GM19043 (cell line): ENCODE results near the gene SLC25A19.
"Not testable (repeated sequence)": the region's sequence is repeated elsewhere in the genome, so short reads cannot be mapped to it uniquely, and the experiment has no call there.

Experiments used
- ATAC-seq: cut with Tn5 transposase; IDR thresholded peaks from one replicate; pipeline ENCODE4 v1.9.1; 2021; ENCODE audit warnings: low read depth; ENCODE audit not compliant: unreplicated experiment

Gene SLC25A19

GRCh38 chr17:75270218-75270965, 18.8 kb downstream of the SLC25A19 start:
- peak; percentile 28 for ATAC-seq

- ATAC-seq, result no peak
Observed at GRCh38 chr17:75269844-75270217, 19.4 kb downstream of the SLC25A19 start.

- no peak for ATAC-seq
Observed at GRCh38 chr17:75267411-75268232, 21.6 kb downstream of the SLC25A19 start.

- no peak for ATAC-seq
Observed at GRCh38 chr17:75267153-75267410, 22.2 kb downstream of the SLC25A19 start.

GRCh38 chr17:75266316-75267152, 22.7 kb downstream of the SLC25A19 start:
- ATAC-seq, result no peak

- ATAC-seq, result no peak
Observed at GRCh38 chr17:75265614-75266315, 23.5 kb downstream of the SLC25A19 start.

- no peak for ATAC-seq
Observed at GRCh38 chr17:75263055-75263454, 26.2 kb downstream of the SLC25A19 start.

- no peak for ATAC-seq
Observed at GRCh38 chr17:75262112-75262606, 27.1 kb downstream of the SLC25A19 start.

GRCh38 chr17:75261336-75262111, 27.7 kb downstream of the SLC25A19 start, which contains the start of the genes GGA3 and MRPS7:
Gene GGA3 (minus strand): TSS chr17:75261606. CDS start chr17:75261587, 19 bp downstream.
Gene MRPS7 (plus strand): TSS chr17:75261879. CDS start chr17:75261901, 22 bp downstream.
- peak; percentile 90 for ATAC-seq

- ATAC-seq, result no peak
Observed at GRCh38 chr17:75260641-75261335, 28.4 kb downstream of the SLC25A19 start.

GRCh38 chr17:75257228-75257627, 32.0 kb downstream of the SLC25A19 start:
- ATAC-seq, result not testable (repeated sequence)

- ATAC-seq, result not testable (repeated sequence)
Observed at GRCh38 chr17:75255954-75256698, 33.1 kb downstream of the SLC25A19 start.

GRCh38 chr17:75252039-75252816, 37.0 kb downstream of the SLC25A19 start:
- ATAC-seq, result no peak

GRCh38 chr17:75250009-75250471, 39.2 kb downstream of the SLC25A19 start:
- ATAC-seq, result peak; percentile 91

GRCh38 chr17:75249564-75249963, 39.7 kb downstream of the SLC25A19 start:
- no peak for ATAC-seq

GRCh38 chr17:75246404-75246803, 42.8 kb downstream of the SLC25A19 start:
- ATAC-seq, result no peak

- ATAC-seq, result no peak
Observed at GRCh38 chr17:75245011-75245410, 44.2 kb downstream of the SLC25A19 start.
